Esophagus (tissue), 2 donors: Measurements from ENCODE around the gene WWOX. TPM values are rescaled to one million over a fixed set of nuclear protein-coding genes. Genes with fewer than 3 reads are reported as not detected.

Experiments used
- H3K27ac ChIP-seq, 2 donors: one replicate each; pipeline ENCODE4 v1.5.1; 2013; ENCODE audit warnings: low read depth in 2 of 2, mild to moderate bottlenecking in 2 of 2, inconsistent platforms in 1 of 2, low read length in 1 of 2, moderate library complexity in 1 of 2
- H3K27me3 ChIP-seq, 2 donors: one replicate each; pipeline ENCODE4 v1.6.1; 2013; ENCODE audit warnings: low read length in 2 of 2, control low read depth in 1 of 2, mild to moderate bottlenecking in 1 of 2; ENCODE audit not compliant: insufficient read depth in 2 of 2, control insufficient read depth in 1 of 2
- H3K36me3 ChIP-seq, 2 donors: one replicate each; pipeline ENCODE4 v1.6.1; 2013; ENCODE audit warnings: low read length in 1 of 2; ENCODE audit not compliant: control insufficient read depth in 2 of 2, insufficient read depth in 2 of 2
- H3K4me1 ChIP-seq, 2 donors: one replicate each; pipeline ENCODE4 v1.6.1; 2013; ENCODE audit warnings: low read length in 1 of 2; ENCODE audit not compliant: control insufficient read depth in 2 of 2, insufficient read depth in 2 of 2
- H3K4me3 ChIP-seq, 2 donors: one replicate each; pipeline ENCODE4 v1.5.1; 2013; ENCODE audit warnings: low read length in 2 of 2, mild to moderate bottlenecking in 2 of 2, low read depth in 1 of 2, moderate library complexity in 1 of 2
- H3K9me3 ChIP-seq, 2 donors: one replicate each; pipeline ENCODE4 v1.6.1; 2013; ENCODE audit warnings: mild to moderate bottlenecking in 2 of 2, low read depth in 1 of 2, low read length in 1 of 2, moderate library complexity in 1 of 2; ENCODE audit not compliant: control insufficient read depth in 2 of 2, insufficient read depth in 1 of 2
- WGBS, 2 donors: extraction: QIAGEN DNeasy Blood & Tissue Kit; methylation state at CpG; one replicate each; pipeline ENCODE4 v1.1.7; 2013; 5-methylcytosine and 5-hydroxymethylcytosine counted together
- polyA plus RNA-seq, 2 donors: library from polyadenylated mRNA; stranded (reverse); fragments of 200-250 nt; gene quantifications; one replicate each; pipeline ENCODE4 v1.2.3, GENCODE V29; 2013
- donor health status: healthy with polysubstance abuse.
- donor health status: Bipolar disorder and iron deficiency.

WWOX gene
- polyA plus RNA-seq, 2 donors, result 6.4 to 9.1 TPM

- H3K27ac ChIP-seq, result peak overlapping the region; percentile 94 to 95
- H3K4me1 ChIP-seq, result peaks cover 6 to 8% of the 10 kb centered on the region in 2 donors
- H3K4me3 ChIP-seq, result peak overlapping the region; percentile 66 to 96
- H3K36me3 ChIP-seq, result no peaks in the 10 kb centered on the region
- no peaks in the 10 kb centered on the region for H3K9me3 ChIP-seq
- H3K27me3 ChIP-seq, result no peaks in the 10 kb centered on the region
- 9 to 12% methylated on average over 12 of the region's 12 CpGs for WGBS, 2 donors
Measured at GRCh38 chr16:78100112-78100467, 636 bp downstream of the WWOX start.

- no peaks in the 10 kb centered on the region for H3K36me3 ChIP-seq
- H3K4me3 ChIP-seq, result no peak overlapping the region
- no peaks in the 10 kb centered on the region for H3K27me3 ChIP-seq
- WGBS, 2 donors, result 61 to 68% methylated on average over 5 of the region's 5 CpGs
- H3K4me1 ChIP-seq, result peaks cover 6 to 8% of the 10 kb centered on the region in 2 donors
- H3K27ac ChIP-seq, result no peak overlapping the region
- no peaks in the 10 kb centered on the region for H3K9me3 ChIP-seq
Measured at GRCh38 chr16:78102122-78102660, 2.7 kb downstream of the WWOX start.

DNA sequence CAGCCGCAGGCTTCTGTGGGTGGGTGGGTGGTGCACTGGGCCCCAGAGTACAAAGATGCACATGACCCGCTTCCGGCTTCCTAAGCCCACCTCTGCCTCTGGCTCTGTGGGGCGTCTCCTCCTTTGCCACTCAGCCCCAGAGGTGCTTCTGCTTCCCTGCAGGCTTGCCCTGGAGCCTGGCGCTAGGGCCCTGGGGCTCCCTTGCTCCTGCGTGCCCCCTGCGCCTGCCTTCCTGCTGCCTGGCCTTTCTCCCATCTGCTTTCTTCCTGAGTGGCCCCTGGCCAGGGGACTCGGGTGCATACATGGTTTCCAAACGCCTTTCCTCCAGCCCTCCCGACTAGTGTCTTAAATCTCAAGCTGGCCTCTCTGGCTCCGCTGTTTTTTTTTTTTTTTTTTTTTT, 3.4 kb downstream of the WWOX start:
- H3K36me3 ChIP-seq, result no peaks in the 10 kb centered on the region
- H3K4me1 ChIP-seq, result peaks cover 6 to 8% of the 10 kb centered on the region in 2 donors
- no peak overlapping the region for H3K4me3 ChIP-seq
- 66 to 80% methylated on average over 10 to 11 of the region's 11 CpGs for WGBS, 2 donors
- H3K27me3 ChIP-seq, result no peaks in the 10 kb centered on the region
- H3K9me3 ChIP-seq, result no peaks in the 10 kb centered on the region
- H3K27ac ChIP-seq, result no peak overlapping the region

GRCh38 chr16:78105517-78105916, 6.1 kb downstream of the WWOX start:
- H3K36me3 ChIP-seq, result no peaks in the 10 kb centered on the region
- H3K27ac ChIP-seq, result peak overlapping the region in 1 of 2 donors; percentile 25
- H3K9me3 ChIP-seq, result no peaks in the 10 kb centered on the region
- H3K4me3 ChIP-seq, result no peak overlapping the region
- H3K4me1 ChIP-seq, result peaks cover 6 to 8% of the 10 kb centered on the region in 2 donors
- no peaks in the 10 kb centered on the region for H3K27me3 ChIP-seq
- WGBS, 2 donors, result 49 to 58% methylated on average over 4 of the region's 4 CpGs

- WGBS, 2 donors, result 73 to 75% methylated on average over 8 of the region's 8 CpGs
- H3K27me3 ChIP-seq, result no peaks in the 10 kb centered on the region
- H3K36me3 ChIP-seq, result no peaks in the 10 kb centered on the region
- H3K4me1 ChIP-seq, result peaks cover 6 to 7% of the 10 kb centered on the region in 2 donors
- no peak overlapping the region for H3K4me3 ChIP-seq
- H3K9me3 ChIP-seq, result no peaks in the 10 kb centered on the region
- H3K27ac ChIP-seq, result no peak overlapping the region
Measured at GRCh38 chr16:78106686-78107085, 7.2 kb downstream of the WWOX start.

DNA sequence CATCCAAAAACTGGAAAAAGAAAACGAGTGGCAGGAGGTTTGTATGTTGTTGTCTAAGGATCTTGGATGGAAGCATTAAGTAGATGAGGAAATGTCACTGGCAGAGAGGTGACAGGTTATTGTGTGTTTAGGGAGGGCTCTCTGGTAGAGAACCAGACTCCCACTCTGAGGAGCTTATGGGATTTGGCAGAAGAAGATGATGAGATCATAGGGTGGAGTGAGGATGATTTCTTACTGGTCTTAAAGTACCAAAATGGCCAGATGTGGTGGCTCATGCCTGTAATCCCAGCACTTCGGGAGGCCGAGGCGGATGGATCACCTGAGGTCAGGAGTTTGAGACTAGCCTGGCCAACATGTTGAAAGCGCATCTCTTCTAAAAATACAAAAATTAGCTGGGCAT, 9.0 kb downstream of the WWOX start:
- no peaks in the 10 kb centered on the region for H3K9me3 ChIP-seq
- WGBS, 2 donors, result 85 to 87% methylated on average over 5 of the region's 5 CpGs
- H3K4me1 ChIP-seq, result peaks cover 0 to 2% of the 10 kb centered on the region in 2 donors
- H3K27me3 ChIP-seq, result no peaks in the 10 kb centered on the region
- no peak overlapping the region for H3K4me3 ChIP-seq
- H3K36me3 ChIP-seq, result no peaks in the 10 kb centered on the region
- H3K27ac ChIP-seq, result no peak overlapping the region

GRCh38 chr16:78113258-78113657, 13.8 kb downstream of the WWOX start:
- no peak overlapping the region for H3K27ac ChIP-seq
- no peaks in the 10 kb centered on the region for H3K4me1 ChIP-seq
- H3K27me3 ChIP-seq, result no peaks in the 10 kb centered on the region
- no peaks in the 10 kb centered on the region for H3K9me3 ChIP-seq
- H3K36me3 ChIP-seq, result peaks cover 0 to 5% of the 10 kb centered on the region in 2 donors
- no peak overlapping the region for H3K4me3 ChIP-seq
- 93 to 98% methylated on average over 2 of the region's 2 CpGs for WGBS, 2 donors

DNA sequence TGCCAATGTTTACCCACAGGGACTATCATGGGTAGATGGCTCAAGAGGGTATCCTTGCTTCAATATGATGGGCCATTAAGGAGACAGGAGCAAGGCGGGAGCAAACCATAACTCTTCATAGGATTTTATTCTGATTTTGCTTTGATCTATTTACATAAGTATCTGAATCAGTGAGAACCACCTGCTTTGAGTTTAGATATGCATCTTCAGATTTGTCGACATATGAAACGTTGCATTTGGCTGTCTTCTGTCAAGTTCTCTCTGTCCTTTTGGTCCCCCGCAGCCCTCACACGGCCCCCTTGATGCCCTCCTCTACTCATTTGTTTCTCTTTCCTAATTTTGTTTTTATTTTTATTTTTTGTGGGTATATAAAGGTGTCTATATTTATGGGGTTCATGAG, 16.2 kb downstream of the WWOX start:
- no peak overlapping the region for H3K4me3 ChIP-seq
- peaks cover 0 to 5% of the 10 kb centered on the region in 2 donors for H3K36me3 ChIP-seq
- no peak overlapping the region for H3K27ac ChIP-seq
- H3K27me3 ChIP-seq, result no peaks in the 10 kb centered on the region
- WGBS, 2 donors, result 93 to 95% methylated on average over 5 of the region's 5 CpGs
- H3K9me3 ChIP-seq, result no peaks in the 10 kb centered on the region
- H3K4me1 ChIP-seq, result no peaks in the 10 kb centered on the region

- no peaks in the 10 kb centered on the region for H3K4me1 ChIP-seq
- 81% methylated on average over 4 of the region's 4 CpGs for WGBS, 2 donors
- H3K9me3 ChIP-seq, result no peaks in the 10 kb centered on the region
- H3K27ac ChIP-seq, result no peak overlapping the region
- no peak overlapping the region for H3K4me3 ChIP-seq
- H3K36me3 ChIP-seq, result peaks cover 0 to 5% of the 10 kb centered on the region in 2 donors
- no peaks in the 10 kb centered on the region for H3K27me3 ChIP-seq
Measured at GRCh38 chr16:78116946-78117345, 17.5 kb downstream of the WWOX start.

DNA sequence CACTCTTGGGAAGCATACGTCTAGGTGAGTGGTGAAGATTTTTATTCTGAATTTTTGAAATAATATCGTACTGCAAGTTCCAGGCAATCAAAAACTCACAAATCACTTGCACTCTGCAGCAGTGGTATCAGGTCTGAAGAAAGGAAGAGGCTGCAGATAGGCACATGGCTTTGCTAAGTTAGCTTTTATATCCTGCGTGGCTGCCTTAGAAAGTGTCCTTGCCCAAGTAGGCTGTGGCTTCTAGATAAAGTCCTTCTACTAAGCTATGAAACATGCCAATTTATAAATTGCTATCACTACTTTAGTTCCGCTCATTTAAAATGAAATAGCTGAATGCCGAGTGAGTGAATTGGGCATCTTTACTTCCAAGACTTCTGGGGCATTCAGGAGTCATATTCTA, 17.9 kb downstream of the WWOX start:
- WGBS, 2 donors, result 87 to 89% methylated on average over 5 of the region's 5 CpGs
- H3K27me3 ChIP-seq, result no peaks in the 10 kb centered on the region
- H3K4me3 ChIP-seq, result no peak overlapping the region
- no peaks in the 10 kb centered on the region for H3K9me3 ChIP-seq
- peaks cover 0 to 5% of the 10 kb centered on the region in 2 donors for H3K36me3 ChIP-seq
- H3K4me1 ChIP-seq, result no peaks in the 10 kb centered on the region
- H3K27ac ChIP-seq, result no peak overlapping the region
